Ishikawa (cell line): ENCODE results near the gene ADAMTS15.
A peak's percentile ranks its signal among the peaks of the same experiment; 100 is the strongest.

Source experiments
- CEBPB ChIP-seq: IDR thresholded peaks from 2 replicates; pipeline ENCODE4 v1.6.1; 2012
- CREB1 ChIP-seq: IDR thresholded peaks from 2 replicates; pipeline ENCODE4 v1.6.1; 2012; ENCODE audit warnings: low read depth
- EGR1 ChIP-seq: IDR thresholded peaks from 2 replicates; pipeline ENCODE4 v1.6.1; 2012
- EP300 ChIP-seq: IDR thresholded peaks from 2 replicates; pipeline ENCODE4 v1.6.1; 2012; ENCODE audit warnings: borderline replicate concordance
- FOXM1 ChIP-seq: IDR thresholded peaks from 2 replicates; pipeline ENCODE4 v1.6.1; 2012; ENCODE audit warnings: low read depth, borderline replicate concordance
- NFIC ChIP-seq: IDR thresholded peaks from 2 replicates; pipeline ENCODE4 v1.6.1; 2012
- RAD21 ChIP-seq: IDR thresholded peaks from 2 replicates; pipeline ENCODE4 v1.6.1; 2012; ENCODE audit warnings: low read depth
- TAF1 ChIP-seq: IDR thresholded peaks from 2 replicates; pipeline ENCODE4 v1.6.1; 2012; ENCODE audit warnings: low read depth, mild to moderate bottlenecking
- TCF12 ChIP-seq: IDR thresholded peaks from 2 replicates; pipeline ENCODE4 v1.6.1; 2012; ENCODE audit warnings: low read depth
- TEAD4 ChIP-seq: IDR thresholded peaks from 2 replicates; pipeline ENCODE4 v1.6.1; 2012
- YY1 ChIP-seq: IDR thresholded peaks from 2 replicates; pipeline ENCODE4 v1.6.1; 2012; ENCODE audit warnings: low read depth
- ZBTB7A ChIP-seq: IDR thresholded peaks from 2 replicates; pipeline ENCODE4 v1.6.1; 2012; ENCODE audit warnings: low read depth
- TF ChIP-seq, protein P1 (sequence below): IDR thresholded peaks from 2 replicates; pipeline ENCODE4 v1.6.1; 2012
- TF ChIP-seq, protein P2 (sequence below): IDR thresholded peaks from 2 replicates; pipeline ENCODE4 v1.6.1; 2012
- TF ChIP-seq, protein P3 (sequence below): IDR thresholded peaks from 2 replicates; pipeline ENCODE4 v1.6.1; 2012; ENCODE audit warnings: low read depth, mild to moderate bottlenecking

Gene ADAMTS15

DNA sequence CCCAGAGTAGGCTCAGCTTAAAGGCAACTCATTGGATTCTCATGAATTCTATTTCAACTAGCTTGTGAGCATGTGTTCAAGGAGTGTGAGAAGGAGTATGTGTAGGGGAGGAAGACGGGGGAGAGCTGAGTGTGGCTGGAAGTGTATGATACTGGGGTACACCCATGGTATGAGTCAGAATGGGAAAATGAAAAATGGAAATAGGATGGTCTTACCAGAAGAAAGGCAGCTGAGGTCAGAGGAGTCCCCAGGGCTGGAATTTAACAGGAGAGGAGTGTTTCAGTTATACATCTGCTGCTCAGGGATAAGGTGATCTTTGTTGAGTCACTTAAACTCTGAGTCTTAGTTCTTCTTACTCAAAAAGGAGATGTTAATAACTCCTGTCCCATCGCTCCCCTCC, 6.7 kb upstream of the ADAMTS15 start:
- TF ChIP-seq EP300 (no peak), RAD21 (no peak), EGR1 (no peak), NFIC (no peak), YY1 (no peak)
- TF ChIP-seq, protein P1, sequence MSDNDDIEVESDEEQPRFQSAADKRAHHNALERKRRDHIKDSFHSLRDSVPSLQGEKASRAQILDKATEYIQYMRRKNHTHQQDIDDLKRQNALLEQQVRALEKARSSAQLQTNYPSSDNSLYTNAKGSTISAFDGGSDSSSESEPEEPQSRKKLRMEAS, result no peak
- TF ChIP-seq, protein P2, sequence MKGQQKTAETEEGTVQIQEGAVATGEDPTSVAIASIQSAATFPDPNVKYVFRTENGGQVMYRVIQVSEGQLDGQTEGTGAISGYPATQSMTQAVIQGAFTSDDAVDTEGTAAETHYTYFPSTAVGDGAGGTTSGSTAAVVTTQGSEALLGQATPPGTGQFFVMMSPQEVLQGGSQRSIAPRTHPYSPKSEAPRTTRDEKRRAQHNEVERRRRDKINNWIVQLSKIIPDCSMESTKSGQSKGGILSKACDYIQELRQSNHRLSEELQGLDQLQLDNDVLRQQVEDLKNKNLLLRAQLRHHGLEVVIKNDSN, result no peak
- TF ChIP-seq, protein P3, sequence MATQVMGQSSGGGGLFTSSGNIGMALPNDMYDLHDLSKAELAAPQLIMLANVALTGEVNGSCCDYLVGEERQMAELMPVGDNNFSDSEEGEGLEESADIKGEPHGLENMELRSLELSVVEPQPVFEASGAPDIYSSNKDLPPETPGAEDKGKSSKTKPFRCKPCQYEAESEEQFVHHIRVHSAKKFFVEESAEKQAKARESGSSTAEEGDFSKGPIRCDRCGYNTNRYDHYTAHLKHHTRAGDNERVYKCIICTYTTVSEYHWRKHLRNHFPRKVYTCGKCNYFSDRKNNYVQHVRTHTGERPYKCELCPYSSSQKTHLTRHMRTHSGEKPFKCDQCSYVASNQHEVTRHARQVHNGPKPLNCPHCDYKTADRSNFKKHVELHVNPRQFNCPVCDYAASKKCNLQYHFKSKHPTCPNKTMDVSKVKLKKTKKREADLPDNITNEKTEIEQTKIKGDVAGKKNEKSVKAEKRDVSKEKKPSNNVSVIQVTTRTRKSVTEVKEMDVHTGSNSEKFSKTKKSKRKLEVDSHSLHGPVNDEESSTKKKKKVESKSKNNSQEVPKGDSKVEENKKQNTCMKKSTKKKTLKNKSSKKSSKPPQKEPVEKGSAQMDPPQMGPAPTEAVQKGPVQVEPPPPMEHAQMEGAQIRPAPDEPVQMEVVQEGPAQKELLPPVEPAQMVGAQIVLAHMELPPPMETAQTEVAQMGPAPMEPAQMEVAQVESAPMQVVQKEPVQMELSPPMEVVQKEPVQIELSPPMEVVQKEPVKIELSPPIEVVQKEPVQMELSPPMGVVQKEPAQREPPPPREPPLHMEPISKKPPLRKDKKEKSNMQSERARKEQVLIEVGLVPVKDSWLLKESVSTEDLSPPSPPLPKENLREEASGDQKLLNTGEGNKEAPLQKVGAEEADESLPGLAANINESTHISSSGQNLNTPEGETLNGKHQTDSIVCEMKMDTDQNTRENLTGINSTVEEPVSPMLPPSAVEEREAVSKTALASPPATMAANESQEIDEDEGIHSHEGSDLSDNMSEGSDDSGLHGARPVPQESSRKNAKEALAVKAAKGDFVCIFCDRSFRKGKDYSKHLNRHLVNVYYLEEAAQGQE, result no peak

DNA sequence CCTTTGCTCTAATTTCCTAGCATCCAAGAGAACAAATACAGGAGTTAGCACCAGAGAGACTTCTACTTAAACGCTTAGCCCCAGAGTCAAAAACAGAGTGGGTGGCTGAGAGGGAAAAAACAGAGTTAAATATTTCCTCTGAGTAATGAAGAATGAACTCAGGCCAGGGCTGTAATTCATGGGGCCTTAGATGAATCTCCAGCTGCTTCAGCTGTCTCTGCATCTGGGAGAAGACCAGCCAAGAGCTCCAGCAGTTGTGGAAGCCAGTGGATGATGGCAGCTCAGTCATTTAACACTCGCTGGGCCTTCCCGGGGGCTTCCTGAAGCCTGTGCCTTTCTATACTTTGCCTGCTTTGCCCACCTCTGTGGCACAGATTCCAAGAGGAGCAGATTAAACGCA, 5.7 kb upstream of the ADAMTS15 start:
- TF ChIP-seq NFIC, result no peak
- TF ChIP-seq, protein P2, result no peak
- TF ChIP-seq YY1, result no peak
- TF ChIP-seq TCF12, result no peak
- TF ChIP-seq, protein P3, result no peak
- TF ChIP-seq TEAD4, result no peak
- no peak for TF ChIP-seq CREB1
- TF ChIP-seq EGR1, result no peak
- no peak for TF ChIP-seq TAF1
- TF ChIP-seq RAD21, result no peak
- no peak for TF ChIP-seq ZBTB7A
- no peak for TF ChIP-seq FOXM1
- TF ChIP-seq CEBPB, result no peak
- TF ChIP-seq, protein P1, result no peak
- TF ChIP-seq EP300, result no peak

DNA sequence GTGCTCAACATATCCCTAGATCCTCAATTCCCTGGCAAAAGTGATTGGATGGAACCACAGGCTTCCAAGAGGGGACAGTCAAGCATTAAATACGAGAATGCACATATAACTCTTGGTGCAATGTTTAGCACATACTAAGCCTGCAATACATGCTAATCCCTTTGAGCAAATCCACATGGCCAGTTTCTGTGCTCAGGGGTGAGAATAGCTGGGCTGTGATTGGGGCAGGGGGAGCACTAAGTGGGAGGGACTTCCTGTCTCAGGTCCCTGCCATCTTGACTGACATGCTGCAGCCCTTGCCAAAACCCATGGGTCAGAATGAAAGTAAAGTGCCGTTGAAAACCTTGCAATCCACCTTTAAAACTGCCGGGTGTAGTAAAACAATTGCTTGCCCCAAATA, 2.7 kb upstream of the ADAMTS15 start:
- TF ChIP-seq TCF12 (no peak), TEAD4 (no peak), CREB1 (no peak), NFIC (no peak), ZBTB7A (no peak), EP300 (no peak), CEBPB (no peak), TAF1 (no peak), FOXM1 (no peak), RAD21 (no peak)
- TF ChIP-seq, protein P2, result no peak
- TF ChIP-seq, protein P3, result no peak

DNA sequence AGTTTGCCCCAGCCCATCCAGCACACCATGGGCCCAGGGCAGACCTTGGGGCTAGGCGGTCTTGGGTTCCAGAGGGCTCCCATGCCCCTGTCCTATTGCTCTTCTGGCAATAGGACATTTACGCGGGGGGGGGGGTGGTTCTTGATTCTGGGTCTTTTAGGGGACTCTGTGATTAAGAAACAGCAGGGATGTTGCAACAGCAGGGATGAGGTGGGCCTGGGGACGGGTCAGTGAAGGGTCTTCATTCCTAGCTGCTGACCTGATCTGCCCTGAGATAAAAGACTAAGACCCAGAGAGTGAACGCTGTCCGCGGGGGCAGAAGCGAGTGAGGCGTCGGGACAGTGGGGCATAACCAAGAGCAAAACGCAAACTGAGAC, 418 bp upstream of the ADAMTS15 start:
- TF ChIP-seq CEBPB, result peak; percentile 67
- no peak for TF ChIP-seq NFIC

DNA sequence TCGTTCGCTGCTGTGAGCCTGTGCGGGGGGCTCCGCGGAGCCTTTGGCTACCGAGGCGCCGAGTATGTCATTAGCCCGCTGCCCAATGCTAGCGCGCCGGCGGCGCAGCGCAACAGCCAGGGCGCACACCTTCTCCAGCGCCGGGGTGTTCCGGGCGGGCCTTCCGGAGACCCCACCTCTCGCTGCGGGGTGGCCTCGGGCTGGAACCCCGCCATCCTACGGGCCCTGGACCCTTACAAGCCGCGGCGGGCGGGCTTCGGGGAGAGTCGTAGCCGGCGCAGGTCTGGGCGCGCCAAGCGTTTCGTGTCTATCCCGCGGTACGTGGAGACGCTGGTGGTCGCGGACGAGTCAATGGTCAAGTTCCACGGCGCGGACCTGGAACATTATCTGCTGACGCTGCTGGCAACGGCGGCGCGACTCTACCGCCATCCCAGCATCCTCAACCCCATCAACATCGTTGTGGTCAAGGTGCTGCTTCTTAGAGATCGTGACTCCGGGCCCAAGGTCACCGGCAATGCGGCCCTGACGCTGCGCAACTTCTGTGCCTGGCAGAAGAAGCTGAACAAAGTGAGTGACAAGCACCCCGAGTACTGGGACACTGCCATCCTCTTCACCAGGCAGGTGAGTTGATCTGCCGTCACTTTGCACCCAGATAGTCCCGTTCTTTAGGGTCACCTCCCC, 1.0 kb downstream of the ADAMTS15 start:
- no peak for TF ChIP-seq FOXM1
- 0 out of 2 replicates have a peak, but pooled peaks have one; percentile 16 for TF ChIP-seq ZBTB7A
